ENCODE data around the gene HACD2.

DNA sequence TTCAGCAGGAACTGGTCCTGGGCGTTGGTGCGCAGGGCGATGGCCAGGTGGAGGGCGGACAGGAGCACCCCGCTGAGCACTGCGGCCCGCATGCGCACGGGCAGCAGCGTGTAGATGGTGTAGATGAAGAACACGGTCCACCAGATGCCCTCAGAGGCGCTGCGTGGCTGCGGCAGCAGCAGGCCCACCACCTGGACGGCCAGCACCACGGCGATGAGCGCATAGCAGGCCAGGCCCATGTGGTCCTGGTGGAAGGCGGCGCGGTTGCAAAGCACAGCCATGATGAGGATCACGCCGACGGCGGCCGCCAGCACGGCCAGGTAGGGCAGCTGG is 137.5 kb downstream of the HACD2 start:
- TF ChIP-seq POLR2AphosphoS5 (IDR thresholded peaks at IDR 0.05; ENCODE audit: borderline replicate concordance, low read depth, low read length) (no peak), EZH2 (IDR thresholded peaks at IDR 0.05) (no peak), FOXP2 (optimal IDR thresholded peaks at IDR 0.05; ENCODE audit: control extremely low read depth, extremely low read length, insufficient read depth) (no peak)

Measured in SK-N-MC (cell line).